ENCODE data around the gene CAPZA1. TPM values are rescaled to one million over a fixed set of nuclear protein-coding genes. Genes with fewer than 3 reads are reported as not detected.

CAPZA1 gene
- total RNA-seq, 1 experiment from 2014 or later = 108 TPM

GRCh38 chr1:112698366-112699310 is 79.0 kb downstream of the CAPZA1 start:
- no peak overlapping the region for H2BK12ac ChIP-seq (ENCODE audit: insufficient read length, low read depth, low read length)
- no peaks in the 10 kb centered on the region for H3K23me2 ChIP-seq (ENCODE audit: insufficient read length, low read depth, low read length, poor library complexity, severe bottlenecking)
- H2AFZ ChIP-seq (ENCODE audit: low read length) = no peak overlapping the region
- Mint-ChIP-seq H3K36me3 (ENCODE audit: insufficient read depth in 1 of 3, low read depth in 3 of 3) (peaks cover 27 to 81% (median 74%) of the 10 kb centered on the region in 3 experiments; a peak in 6 of 7 replicates), H3K4me3 (no peak overlapping the region), H3K27me3 (ENCODE audit: low read depth) (peaks cover 34% of the 10 kb centered on the region), H3K4me1 (peaks cover 50 to 60% of the 10 kb centered on the region in 2 experiments), H3K9me3 (no peaks in the 10 kb centered on the region), H3K27ac (peak overlapping the region in 1 of 3 experiments; percentile 39; a peak in 2 of 7 replicates)
- no peak overlapping the region for H3K27ac ChIP-seq (ENCODE audit: insufficient read length, low read depth, low read length)
- peaks cover 4% of the 10 kb centered on the region; the same call in 1 of the 2 replicates for H3K27me3 ChIP-seq (ENCODE audit: insufficient read depth, low read length)
- no peaks in the 10 kb centered on the region for H3K9me3 ChIP-seq (ENCODE audit: control insufficient read depth, low read depth, low read length)
- no peak overlapping the region for H3K18ac ChIP-seq (ENCODE audit: insufficient read length, low read depth, low read length)
- H3K14ac ChIP-seq (ENCODE audit: insufficient read depth, low read length) = no peak overlapping the region
- no peak overlapping the region for H4K91ac ChIP-seq (ENCODE audit: insufficient read length, low read depth, low read length)
- no CpG with 5 or more reads among the region's 17 CpGs for WGBS (ENCODE audit: extremely low coverage, insufficient read length, low lambda C conversion rate)
- no peak overlapping the region for H3K9ac ChIP-seq (ENCODE audit: extremely low read depth, insufficient read length, low read length)
- H4K8ac ChIP-seq (replicated peaks; ENCODE audit: insufficient read length, low read depth, low read length) = no peak overlapping the region
- H4K5ac ChIP-seq (ENCODE audit: insufficient read length, low read depth, low read length) = no peak overlapping the region
- peaks cover 4% of the 10 kb centered on the region; the same call in 1 of the 2 replicates for H3K4me1 ChIP-seq (ENCODE audit: insufficient read depth, low read length)
- no peaks in the 10 kb centered on the region for H3K79me1 ChIP-seq (ENCODE audit: insufficient read depth, low read depth, low read length, poor library complexity, severe bottlenecking)
- no peak overlapping the region for H2BK20ac ChIP-seq (ENCODE audit: low read depth, low read length, poor library complexity, severe bottlenecking)
- H2BK5ac ChIP-seq (ENCODE audit: insufficient read length, low read length) = no peak overlapping the region
- H2AK5ac ChIP-seq (ENCODE audit: insufficient read length, low read length) = no peak overlapping the region
- no peak for TF ChIP-seq CTCF (conservative IDR thresholded peaks at IDR 0.05)
- no peak overlapping the region for H3K4ac ChIP-seq (ENCODE audit: low read depth, low read length)
- no peak for DNase-seq
- H3T11ph ChIP-seq (ENCODE audit: low read length) = no peak overlapping the region
- H2BK15ac ChIP-seq (ENCODE audit: low read depth, low read length) = no peak overlapping the region
- H3K4me2 ChIP-seq (ENCODE audit: insufficient read depth, insufficient read length, low read length) = no peak overlapping the region
- H3K23ac ChIP-seq (ENCODE audit: insufficient read length, low read depth, low read length) = no peak overlapping the region
- H4K20me1 ChIP-seq (ENCODE audit: control insufficient read depth, insufficient read depth, insufficient read length) = peaks cover 4% of the 10 kb centered on the region
- H2BK120ac ChIP-seq (ENCODE audit: low read depth, low read length, poor library complexity, severe bottlenecking) = no peak overlapping the region
- H3K56ac ChIP-seq (ENCODE audit: insufficient read length, low read depth, low read length) = no peak overlapping the region
- no peaks in the 10 kb centered on the region for H3K79me2 ChIP-seq (ENCODE audit: insufficient read depth, low read length)

Data from H9 (cell line).